Measurements from ENCODE around the gene FBXO47.

Gene FBXO47

DNA sequence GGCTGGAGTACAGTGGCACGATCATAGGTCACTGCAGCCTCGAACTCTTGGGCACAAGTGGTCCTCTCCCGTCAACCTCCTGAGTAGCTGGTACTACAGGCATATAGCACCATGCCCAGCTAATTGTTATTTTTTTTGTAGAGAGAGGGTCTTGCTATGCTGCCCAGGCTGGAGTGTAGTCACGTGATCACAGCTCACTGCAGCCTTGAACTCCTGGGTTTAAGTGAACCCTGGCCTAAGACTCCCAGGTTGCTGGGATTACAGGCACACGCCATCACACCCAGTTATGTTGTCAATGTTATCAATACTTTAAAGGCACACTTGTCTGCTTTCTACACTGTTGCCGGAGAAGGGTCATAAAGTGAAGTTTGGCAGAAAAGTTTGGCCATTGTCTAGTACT lies 63.8 kb downstream of the FBXO47 start:
- DNase-seq (ENCODE audit: low read depth), result no peak

DNA sequence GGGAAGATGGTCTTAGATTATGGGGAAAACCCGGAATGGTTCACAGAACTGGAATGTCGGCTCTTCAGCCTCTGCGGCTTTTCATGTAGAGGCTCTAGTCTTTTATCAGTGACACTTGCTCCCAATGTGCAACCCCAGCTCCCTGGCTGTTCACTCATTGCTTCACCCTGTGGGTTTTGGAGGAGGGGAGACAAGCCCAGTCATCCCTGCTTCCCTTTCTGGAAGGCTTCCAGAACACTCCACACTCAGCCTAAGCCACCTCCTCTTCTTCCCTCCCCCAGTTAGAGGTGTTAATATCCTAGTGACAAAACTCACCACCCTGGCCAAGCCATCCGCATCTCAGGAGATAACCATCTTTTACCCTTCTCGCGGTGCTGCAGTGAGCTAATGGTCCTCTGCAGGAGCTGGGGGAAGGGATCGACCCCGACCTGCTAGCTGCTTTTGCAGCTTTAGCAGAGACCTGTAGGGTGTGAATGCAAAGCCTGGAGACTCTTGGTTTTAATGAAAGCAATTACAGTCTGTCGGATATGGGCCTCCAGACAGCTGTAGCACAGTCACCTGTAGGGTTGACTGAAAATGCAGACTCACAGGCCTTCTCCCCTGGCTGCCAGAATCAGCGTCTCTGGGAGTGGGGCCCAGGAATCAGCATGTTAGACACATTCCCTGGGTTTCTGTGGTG lies 66.1 kb downstream of the FBXO47 start:
- no peak for DNase-seq (ENCODE audit: low read depth)

DNA sequence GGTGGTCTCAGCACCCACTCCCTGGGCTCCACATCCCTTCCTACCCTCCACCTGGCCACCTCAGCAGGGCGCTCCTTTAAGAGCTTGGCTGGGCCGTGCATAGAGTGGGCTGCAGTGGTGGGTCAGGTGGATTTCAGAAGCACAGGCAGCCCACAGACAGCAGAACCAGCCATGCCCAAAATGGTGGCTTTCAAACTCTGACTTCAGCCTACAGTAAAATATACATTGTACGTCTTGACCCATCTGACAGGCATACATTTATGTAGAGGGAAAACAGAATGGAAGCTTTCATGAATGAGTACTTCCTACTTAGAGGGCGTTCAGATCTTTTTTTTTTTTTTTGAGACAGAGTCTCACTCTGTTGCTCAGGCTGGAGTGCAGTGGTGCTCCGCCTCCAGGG lies 67.8 kb downstream of the FBXO47 start:
- DNase-seq (ENCODE audit: low read depth), result no peak

DNA sequence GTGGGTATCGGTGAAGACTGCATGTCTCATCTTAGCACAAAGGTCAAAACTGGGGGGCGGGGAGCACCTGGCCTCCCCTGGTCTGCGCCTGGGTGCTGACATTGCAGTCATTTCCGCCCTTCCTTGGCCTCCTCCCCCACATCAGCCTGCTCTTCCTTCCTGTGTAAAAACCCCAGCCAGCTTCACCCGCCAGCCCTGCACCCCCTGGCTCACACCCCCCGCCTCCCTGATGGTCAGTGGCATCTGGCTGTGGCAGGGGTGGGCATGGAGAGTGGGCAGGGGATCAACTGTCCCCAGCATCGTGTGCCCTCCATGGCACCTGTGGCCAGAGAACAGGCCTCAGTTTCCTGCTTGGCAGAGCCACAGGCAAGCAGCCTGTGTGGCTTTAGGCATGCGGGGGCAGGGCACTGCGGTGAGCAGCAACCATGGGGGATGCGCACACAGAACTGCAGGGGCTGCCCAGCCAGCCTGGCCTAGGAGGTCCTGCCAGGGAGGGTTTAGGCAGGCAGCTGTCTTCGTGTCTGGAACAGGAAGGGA lies 68.3 kb downstream of the FBXO47 start:
- DNase-seq (ENCODE audit: low read depth), result peak; percentile 73

DNA sequence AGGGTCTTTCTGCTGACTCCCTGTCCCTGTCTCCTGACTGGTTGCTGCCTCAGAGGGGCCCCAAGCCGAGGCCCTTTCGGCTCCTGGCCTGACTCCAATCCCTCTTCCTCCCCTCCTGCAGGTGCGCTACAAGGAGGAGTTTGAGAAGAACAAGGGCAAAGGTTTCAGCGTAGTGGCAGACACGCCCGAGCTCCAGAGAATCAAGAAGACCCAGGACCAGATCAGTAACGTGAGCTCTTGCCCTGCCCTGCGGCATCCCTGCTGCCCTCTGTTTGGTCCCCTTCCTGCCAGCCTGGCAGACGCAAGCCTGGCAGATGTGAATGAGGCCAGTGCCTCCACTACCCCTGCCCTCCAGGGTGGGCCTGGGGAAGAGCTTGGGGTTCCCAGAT lies 68.9 kb downstream of the FBXO47 start:
- DNase-seq (ENCODE audit: low read depth), result no peak

DNA sequence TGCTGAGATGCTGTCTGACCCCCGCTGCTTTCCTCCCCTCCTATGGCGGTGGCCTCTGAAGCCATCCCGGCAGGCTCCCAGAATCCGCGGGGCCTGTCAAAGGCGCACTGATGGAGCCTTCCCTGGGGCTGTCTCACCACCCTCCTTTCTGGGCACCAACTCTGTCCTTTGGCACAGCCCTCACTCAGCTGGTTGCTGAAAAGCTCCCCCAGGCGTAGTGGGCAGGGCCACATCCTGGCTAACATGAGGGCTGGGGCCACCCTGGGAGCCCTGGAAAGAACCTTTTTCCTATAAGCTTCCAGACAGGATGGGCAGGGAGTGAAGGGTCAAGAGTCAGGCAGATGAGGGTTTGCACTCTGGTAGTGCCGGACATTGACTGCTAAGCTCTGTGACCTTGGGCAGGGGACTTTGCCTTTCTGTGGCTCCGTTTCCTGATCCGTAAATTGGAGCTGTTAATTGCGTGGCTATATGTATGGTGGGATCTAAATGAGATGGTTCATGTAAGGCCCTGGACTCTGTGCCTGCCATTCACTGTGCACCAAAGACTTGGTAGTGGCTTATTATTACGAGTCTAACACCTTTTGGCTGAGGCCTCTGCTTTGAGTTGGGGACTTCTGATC lies 69.4 kb downstream of the FBXO47 start:
- no peak for DNase-seq (ENCODE audit: low read depth)

DNA sequence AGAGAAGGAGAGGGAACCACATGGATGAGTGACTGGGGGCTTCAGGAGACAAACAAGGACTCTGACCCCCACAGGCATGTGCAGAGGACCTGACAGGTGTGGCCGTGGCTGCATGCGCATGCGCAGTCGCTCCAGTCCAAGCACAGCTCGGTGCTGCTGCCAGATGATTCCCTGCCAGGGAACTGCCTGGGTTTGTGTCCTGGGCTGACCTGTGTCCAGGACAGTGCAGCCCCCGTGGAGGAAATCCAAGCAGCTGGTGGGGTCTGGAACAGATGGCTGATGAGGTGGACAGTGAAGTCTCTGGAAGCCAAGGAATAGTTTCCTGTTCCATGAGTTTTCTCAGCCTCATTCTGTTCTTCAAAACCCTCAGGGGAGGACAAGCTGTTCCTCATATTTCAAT lies 70.0 kb downstream of the FBXO47 start:
- no peak for DNase-seq (ENCODE audit: low read depth)

DNA sequence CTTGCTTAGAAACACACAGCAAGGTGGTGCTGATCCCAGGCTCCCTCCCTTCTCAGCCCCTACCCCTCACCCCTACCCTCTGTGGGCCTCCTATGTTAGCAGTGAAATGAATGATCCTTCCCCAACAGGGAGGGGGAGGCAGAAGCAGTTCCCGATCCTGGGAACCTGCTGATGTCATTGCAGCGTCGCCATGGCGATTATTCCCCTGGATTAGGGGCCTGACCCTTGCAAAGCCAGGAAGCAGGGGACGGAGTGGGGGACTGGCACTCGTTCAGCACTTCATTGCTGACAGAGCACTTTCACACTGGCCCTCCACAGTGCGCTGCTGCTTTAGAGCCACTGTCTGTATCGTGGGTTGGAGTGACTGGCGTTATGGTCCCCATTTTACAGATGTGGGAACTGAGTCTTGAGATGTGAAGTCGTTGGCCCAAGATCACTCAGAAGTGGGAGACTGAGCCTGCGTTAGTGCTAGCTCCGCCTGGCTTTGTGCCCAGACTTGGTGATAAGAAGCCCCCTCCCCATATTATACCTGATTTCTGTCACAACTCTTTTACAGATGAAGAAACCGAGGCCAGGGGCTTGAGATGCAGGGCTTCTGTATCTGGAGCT lies 70.8 kb downstream of the FBXO47 start:
- no peak for DNase-seq (ENCODE audit: low read depth)

DNA sequence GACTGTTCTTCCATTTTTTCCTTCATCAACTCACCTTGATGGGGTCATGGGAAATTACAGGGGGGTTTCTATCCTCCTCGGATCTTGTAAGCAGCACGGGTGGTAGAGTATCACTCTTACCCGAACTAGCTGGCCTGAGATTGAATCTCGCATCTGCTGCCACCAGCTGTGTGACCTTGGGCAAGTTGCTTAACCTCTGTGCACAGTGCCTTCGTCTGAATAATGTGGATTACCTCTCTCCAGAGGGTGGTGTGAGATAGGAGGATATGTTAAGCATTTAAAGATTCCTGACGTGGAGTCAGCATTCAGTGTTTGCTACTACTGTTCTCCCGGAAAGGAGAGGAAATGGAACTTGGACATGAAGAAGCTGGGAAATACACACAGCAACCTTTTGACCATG lies 72.9 kb downstream of the FBXO47 start:
- DNase-seq (ENCODE audit: low read depth), result no peak

DNA sequence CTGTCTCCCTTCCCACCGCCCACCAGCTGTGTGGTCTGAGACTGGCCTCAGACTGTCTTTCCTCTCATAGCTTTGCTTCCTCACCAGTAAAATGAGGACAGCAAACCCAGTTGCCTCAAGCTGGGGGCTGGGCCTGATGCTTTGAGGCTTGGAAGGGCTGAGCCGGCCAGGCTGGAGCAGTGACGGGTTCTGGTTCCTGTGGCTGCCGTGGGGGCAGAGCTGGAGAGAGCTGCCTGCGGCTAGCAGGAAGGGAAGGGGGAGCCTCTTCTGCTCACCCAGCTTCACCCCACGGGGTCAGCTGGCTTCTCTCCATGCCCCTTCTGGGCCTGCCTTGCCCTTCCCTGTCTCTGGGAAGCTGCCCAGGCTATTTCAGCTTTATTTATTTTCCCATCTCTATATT lies 73.6 kb downstream of the FBXO47 start:
- DNase-seq (ENCODE audit: low read depth), result no peak

DNA sequence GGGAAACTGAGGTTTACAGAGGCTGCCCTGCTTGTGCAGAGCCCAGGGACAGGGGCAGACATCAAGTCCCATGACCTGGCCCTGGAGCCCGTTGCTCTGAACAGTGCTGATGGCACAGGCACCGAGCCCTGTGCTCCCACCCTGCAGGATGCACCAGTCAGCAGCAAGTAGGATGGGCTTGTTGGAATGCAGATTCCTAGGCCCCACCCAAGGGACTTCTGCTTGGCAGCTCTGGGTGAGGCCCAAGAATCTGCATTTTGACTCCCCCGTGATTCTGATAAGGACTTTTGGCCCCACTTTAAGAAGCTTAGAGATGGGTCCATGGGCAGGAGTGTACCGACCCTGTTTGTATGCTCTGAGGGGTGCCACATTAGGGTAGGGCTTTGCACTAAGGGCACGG lies 74.1 kb downstream of the FBXO47 start:
- DNase-seq (ENCODE audit: low read depth), result no peak

DNA sequence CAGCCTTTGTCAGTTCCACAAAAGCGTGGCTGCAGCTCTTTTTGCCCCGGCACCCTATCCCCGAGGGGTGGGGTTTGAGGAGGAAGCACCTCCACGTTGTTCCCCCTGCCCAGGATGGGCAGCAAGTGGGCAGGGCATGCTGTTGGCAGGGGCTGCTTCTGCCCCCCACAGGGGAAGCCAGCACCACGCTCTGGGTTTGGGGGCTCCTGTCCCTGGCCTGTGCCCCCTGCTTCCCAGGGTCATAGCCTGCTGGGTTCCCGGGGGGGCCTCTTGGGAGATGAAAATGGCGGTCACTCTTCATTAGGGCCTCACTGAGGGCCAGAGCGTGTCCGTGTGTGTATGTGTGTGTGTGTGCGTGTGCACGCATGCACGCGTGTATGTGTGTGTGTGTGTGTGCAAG lies 74.6 kb downstream of the FBXO47 start:
- DNase-seq (ENCODE audit: low read depth), result no peak

DNA sequence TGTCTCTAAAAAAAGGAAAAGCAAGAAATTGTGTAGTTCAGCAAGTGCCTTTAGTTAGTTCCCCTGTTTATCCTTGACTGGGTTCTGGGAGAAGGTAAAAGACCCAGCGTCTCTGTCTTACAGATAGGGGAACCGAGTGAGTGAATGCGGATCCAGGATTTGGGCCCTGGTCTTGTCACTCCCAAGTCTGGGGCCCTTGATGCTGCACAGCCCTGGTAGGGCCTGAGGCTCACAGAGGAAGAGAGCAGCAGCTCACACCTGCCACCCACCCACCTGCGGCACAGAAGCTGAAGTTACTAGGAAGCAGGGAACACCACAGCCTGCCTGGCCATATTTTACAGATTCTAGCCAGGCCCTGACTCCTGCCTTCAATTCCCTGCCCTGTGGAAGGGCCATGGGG lies 75.1 kb downstream of the FBXO47 start:
- no peak for DNase-seq (ENCODE audit: low read depth)

DNA sequence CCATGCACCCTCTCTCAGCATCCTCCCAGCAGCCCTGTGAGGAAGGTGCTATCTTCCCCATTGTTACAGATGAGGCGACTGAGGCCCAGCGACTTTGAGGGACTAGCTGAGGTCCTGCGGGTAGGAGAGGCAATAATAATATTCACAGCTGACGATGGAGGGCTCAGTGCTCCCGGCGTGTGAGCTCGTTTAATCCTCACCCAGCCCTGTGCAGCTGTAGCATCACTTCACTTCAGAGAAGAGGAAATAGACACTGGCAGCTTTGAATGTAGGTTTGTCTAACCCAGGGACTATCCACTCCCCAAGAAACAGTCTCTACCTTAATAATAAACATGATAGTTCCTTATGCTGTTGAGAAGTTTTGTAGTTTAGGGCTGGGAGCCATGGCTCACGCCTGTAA lies 75.8 kb downstream of the FBXO47 start:
- DNase-seq (ENCODE audit: low read depth), result no peak

DNA sequence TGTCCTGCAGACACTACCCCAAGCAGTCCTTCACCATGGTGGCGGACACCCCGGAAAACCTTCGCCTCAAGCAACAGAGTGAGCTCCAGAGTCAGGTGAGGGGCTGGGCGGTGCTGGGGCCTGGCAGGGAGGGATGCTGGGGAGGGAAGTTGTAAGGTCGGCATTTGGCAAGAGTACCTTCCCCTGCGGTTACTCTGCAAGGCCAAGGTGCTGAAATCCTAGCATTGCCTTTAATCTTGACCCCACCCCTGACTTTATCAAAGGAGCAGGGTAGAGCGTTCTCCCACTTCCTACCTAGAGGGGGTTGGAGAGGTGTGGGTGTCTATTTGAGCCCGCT lies 76.8 kb downstream of the FBXO47 start:
- DNase-seq (ENCODE audit: low read depth), result no peak

DNA sequence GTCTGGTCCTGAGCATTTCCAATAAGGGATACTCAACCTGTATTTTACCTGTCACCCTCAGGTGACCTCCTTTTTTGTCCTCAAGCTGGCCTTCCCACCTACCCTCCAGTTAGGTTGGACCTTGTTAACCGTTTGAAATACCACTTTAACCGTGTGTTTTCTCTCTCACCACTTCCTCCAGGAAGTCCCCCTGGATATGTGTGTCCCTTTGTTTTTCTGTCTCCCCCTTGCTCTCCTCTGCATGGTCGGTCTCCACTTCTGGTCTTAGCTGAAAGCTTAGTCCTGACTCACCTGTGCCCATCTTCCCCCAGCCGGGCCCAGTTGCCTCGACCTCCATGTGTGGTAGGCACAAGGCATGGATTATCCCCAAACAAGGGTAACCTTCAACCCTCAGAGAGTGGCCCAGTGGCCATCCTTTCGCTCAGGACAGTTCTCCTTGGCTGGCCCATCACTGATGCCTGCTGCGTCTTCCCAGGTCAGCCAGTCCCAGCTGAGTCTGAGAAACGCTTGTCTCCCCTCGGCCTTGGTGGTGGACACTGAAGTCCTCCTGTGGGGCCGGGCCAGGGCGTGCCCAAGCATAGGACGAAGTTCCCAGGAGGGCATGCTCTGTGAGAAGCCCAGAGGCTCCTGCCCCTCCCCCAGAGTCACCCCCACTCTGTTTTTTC lies 77.3 kb downstream of the FBXO47 start:
- DNase-seq (ENCODE audit: low read depth), result no peak

DNA sequence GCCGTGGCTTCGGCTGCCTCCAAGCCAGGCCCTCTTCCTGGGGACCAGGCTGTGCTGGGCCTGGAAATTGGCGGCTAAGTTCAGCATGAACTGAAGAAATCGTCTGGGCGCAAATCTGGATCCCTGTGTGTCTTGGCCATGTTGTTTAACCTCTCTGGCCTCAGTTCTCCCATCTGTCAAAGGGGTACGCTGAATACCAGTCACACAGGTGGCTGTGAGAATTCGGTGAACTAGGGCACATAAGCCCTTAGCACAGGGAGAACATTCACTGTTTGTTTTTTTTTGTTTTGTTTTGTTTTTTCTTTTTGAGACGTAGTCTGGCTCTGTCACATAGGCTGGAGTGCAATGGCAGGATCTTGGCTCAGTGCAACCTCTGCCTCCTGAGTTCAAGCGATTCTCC lies 78.4 kb downstream of the FBXO47 start:
- no peak for DNase-seq (ENCODE audit: low read depth)

DNA sequence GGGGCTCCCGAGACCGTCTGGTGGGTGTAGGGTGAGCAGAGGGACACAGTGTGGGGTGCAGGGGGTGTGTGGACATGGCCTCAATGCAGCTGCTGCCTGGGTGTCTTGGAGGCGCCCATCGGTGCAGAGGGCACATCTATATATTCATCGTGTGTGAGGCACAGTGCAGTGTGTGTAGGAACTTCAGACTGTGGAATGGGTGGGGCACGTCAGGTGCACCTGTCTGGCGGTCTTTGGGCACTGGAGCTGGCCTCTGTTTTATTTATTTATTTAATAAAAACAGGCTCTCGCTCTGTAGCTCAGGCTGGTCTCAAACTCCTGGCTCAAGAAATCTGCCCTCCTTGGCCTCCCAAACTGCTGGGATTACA lies 80.6 kb downstream of the FBXO47 start:
- no peak for DNase-seq (ENCODE audit: low read depth)

Measured in stimulated activated CD8-positive, alpha-beta memory T cell treated with anti-CD3 and anti-CD28 coated beads, Interleukin-12 subunit alpha, Interleukin-12 subunit beta, amount 100 ng/mL, for 1 hour (primary cell).